GM12891 (cell line): Measurements from ENCODE around the gene EXOC4.

Source experiments
- PAX5 ChIP-seq: IDR thresholded peaks from 2 replicates; pipeline ENCODE4 v1.6.1; 2011; ENCODE audit warnings: low read length, moderate library complexity, mild to moderate bottlenecking; ENCODE audit not compliant: insufficient read depth, severe bottlenecking
- POLR2A ChIP-seq: IDR thresholded peaks from 2 replicates; pipeline ENCODE4 v1.6.1; 2011; ENCODE audit warnings: low read depth, low read length, control low read depth
- POLR2AphosphoS5 ChIP-seq: IDR thresholded peaks from 2 replicates; pipeline ENCODE4 v1.6.1; 2011; ENCODE audit warnings: low read depth, low read length, control low read depth
- POU2F2 ChIP-seq: IDR thresholded peaks from 2 replicates; pipeline ENCODE4 v1.6.1; 2011; ENCODE audit warnings: low read depth, mild to moderate bottlenecking, control low read depth, low read length, moderate library complexity
- SPI1 ChIP-seq: IDR thresholded peaks from 2 replicates; pipeline ENCODE4 v1.6.1; 2011; ENCODE audit warnings: low read depth, low read length, control low read depth
- TAF1 ChIP-seq: IDR thresholded peaks from 2 replicates; pipeline ENCODE4 v1.6.1; 2011; ENCODE audit warnings: low read depth, low read length, control low read depth

DNA sequence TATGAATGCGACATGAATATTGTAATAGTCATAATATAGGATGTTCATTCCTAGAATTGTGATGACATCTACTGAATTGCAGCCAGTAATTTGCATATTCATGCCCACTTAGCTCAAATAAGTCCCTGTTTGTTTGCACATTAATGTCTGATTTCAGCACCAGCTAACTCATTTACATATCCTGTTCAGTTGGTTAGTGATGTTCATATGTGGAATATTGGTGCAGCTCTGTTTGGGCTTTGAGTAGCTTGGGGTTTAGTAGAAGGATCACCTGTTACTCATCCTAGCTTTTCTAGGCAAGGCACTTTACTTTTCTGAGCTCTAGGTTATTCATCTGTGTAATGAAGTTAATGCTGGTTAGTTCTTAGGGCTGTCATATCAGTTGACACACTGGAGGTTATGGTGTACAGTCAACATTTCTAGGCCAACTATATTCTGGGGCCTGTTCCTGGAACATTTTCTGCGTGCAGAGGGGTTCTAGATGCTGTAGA lies 238.4 kb downstream of the EXOC4 start:
- TF ChIP-seq POLR2A (no peak), TAF1 (no peak), POLR2AphosphoS5 (no peak), SPI1 (no peak), PAX5 (no peak), POU2F2 (no peak; the same call in 1 of the 2 replicates)
